ENCODE data around the gene TMEM108.

Gene TMEM108

GRCh38 chr3:133077688-133078087 is 39.5 kb downstream of the TMEM108 start:
- no peak overlapping the region for H3K4me3 ChIP-seq (ENCODE audit: insufficient read depth, low read depth, low read length)
- H3K4me1 ChIP-seq (ENCODE audit: control insufficient read depth, insufficient read depth, low read length), result no peaks in the 10 kb centered on the region
- no peaks in the 10 kb centered on the region for H3K27me3 ChIP-seq (ENCODE audit: control insufficient read depth, insufficient read depth, low read length, poor library complexity, severe bottlenecking)
- H3K36me3 ChIP-seq (ENCODE audit: control insufficient read depth, insufficient read depth, low read length), result peaks cover 6% of the 10 kb centered on the region
- no peaks in the 10 kb centered on the region for H3K9me3 ChIP-seq (ENCODE audit: control insufficient read depth, low read length)
- 80 to 83% methylated on average over 3 of the region's 3 CpGs for WGBS, 2 experiments
- no peak overlapping the region for H3K27ac ChIP-seq (ENCODE audit: insufficient read depth, low read depth, low read length, poor library complexity, severe bottlenecking)

- Histone ChIP-seq H3K27ac (ENCODE audit: insufficient read depth, low read depth, low read length, poor library complexity, severe bottlenecking) (no peak overlapping the region), H3K4me1 (ENCODE audit: control insufficient read depth, insufficient read depth, low read length) (no peaks in the 10 kb centered on the region), H3K4me3 (ENCODE audit: insufficient read depth, low read depth, low read length) (no peak overlapping the region), H3K36me3 (ENCODE audit: control insufficient read depth, insufficient read depth, low read length) (peaks cover 6% of the 10 kb centered on the region), H3K9me3 (ENCODE audit: control insufficient read depth, low read length) (no peaks in the 10 kb centered on the region), H3K27me3 (ENCODE audit: control insufficient read depth, insufficient read depth, low read length, poor library complexity, severe bottlenecking) (no peaks in the 10 kb centered on the region)
- WGBS, 2 experiments, result 66 to 69% methylated on average over 3 of the region's 3 CpGs
Measured at GRCh38 chr3:133079621-133080020, 41.4 kb downstream of the TMEM108 start.

- 91 to 92% methylated on average over 7 of the region's 7 CpGs for WGBS, 2 experiments
- no peaks in the 10 kb centered on the region for H3K4me1 ChIP-seq (ENCODE audit: control insufficient read depth, insufficient read depth, low read length)
- no peak overlapping the region for H3K4me3 ChIP-seq (ENCODE audit: insufficient read depth, low read depth, low read length)
- no peaks in the 10 kb centered on the region for H3K9me3 ChIP-seq (ENCODE audit: control insufficient read depth, low read length)
- H3K27me3 ChIP-seq (ENCODE audit: control insufficient read depth, insufficient read depth, low read length, poor library complexity, severe bottlenecking), result no peaks in the 10 kb centered on the region
- H3K36me3 ChIP-seq (ENCODE audit: control insufficient read depth, insufficient read depth, low read length), result peaks cover 6% of the 10 kb centered on the region
- H3K27ac ChIP-seq (ENCODE audit: insufficient read depth, low read depth, low read length, poor library complexity, severe bottlenecking), result no peak overlapping the region
Measured at GRCh38 chr3:133081016-133081415, 42.8 kb downstream of the TMEM108 start.

GRCh38 chr3:133083395-133083794 is 45.2 kb downstream of the TMEM108 start:
- H3K4me3 ChIP-seq (ENCODE audit: insufficient read depth, low read depth, low read length), result no peak overlapping the region
- H3K9me3 ChIP-seq (ENCODE audit: control insufficient read depth, low read length), result no peaks in the 10 kb centered on the region
- WGBS, 2 experiments, result 80 to 82% methylated on average over 1 of the region's 1 CpG
- no peak overlapping the region for H3K27ac ChIP-seq (ENCODE audit: insufficient read depth, low read depth, low read length, poor library complexity, severe bottlenecking)
- no peaks in the 10 kb centered on the region for H3K4me1 ChIP-seq (ENCODE audit: control insufficient read depth, insufficient read depth, low read length)
- H3K27me3 ChIP-seq (ENCODE audit: control insufficient read depth, insufficient read depth, low read length, poor library complexity, severe bottlenecking), result no peaks in the 10 kb centered on the region
- peaks cover 6% of the 10 kb centered on the region for H3K36me3 ChIP-seq (ENCODE audit: control insufficient read depth, insufficient read depth, low read length)

- no peaks in the 10 kb centered on the region for H3K4me1 ChIP-seq (ENCODE audit: control insufficient read depth, insufficient read depth, low read length)
- H3K27ac ChIP-seq (ENCODE audit: insufficient read depth, low read depth, low read length, poor library complexity, severe bottlenecking), result no peak overlapping the region
- H3K9me3 ChIP-seq (ENCODE audit: control insufficient read depth, low read length), result no peaks in the 10 kb centered on the region
- H3K27me3 ChIP-seq (ENCODE audit: control insufficient read depth, insufficient read depth, low read length, poor library complexity, severe bottlenecking), result no peaks in the 10 kb centered on the region
- WGBS, 2 experiments, result 84 to 92% methylated on average over 2 of the region's 2 CpGs
- no peak overlapping the region for H3K4me3 ChIP-seq (ENCODE audit: insufficient read depth, low read depth, low read length)
- H3K36me3 ChIP-seq (ENCODE audit: control insufficient read depth, insufficient read depth, low read length), result no peaks in the 10 kb centered on the region
Measured at GRCh38 chr3:133089906-133090485, 51.8 kb downstream of the TMEM108 start.

GRCh38 chr3:133092681-133093080 is 54.5 kb downstream of the TMEM108 start:
- Histone ChIP-seq H3K9me3 (ENCODE audit: control insufficient read depth, low read length) (no peaks in the 10 kb centered on the region), H3K27me3 (ENCODE audit: control insufficient read depth, insufficient read depth, low read length, poor library complexity, severe bottlenecking) (no peaks in the 10 kb centered on the region), H3K4me1 (ENCODE audit: control insufficient read depth, insufficient read depth, low read length) (no peaks in the 10 kb centered on the region), H3K27ac (ENCODE audit: insufficient read depth, low read depth, low read length, poor library complexity, severe bottlenecking) (no peak overlapping the region), H3K4me3 (ENCODE audit: insufficient read depth, low read depth, low read length) (no peak overlapping the region), H3K36me3 (ENCODE audit: control insufficient read depth, insufficient read depth, low read length) (no peaks in the 10 kb centered on the region)
- WGBS, 2 experiments, result 81 to 84% methylated on average over 1 of the region's 2 CpGs

GRCh38 chr3:133093366-133093765 is 55.2 kb downstream of the TMEM108 start:
- Histone ChIP-seq H3K36me3 (ENCODE audit: control insufficient read depth, insufficient read depth, low read length) (no peaks in the 10 kb centered on the region), H3K4me1 (ENCODE audit: control insufficient read depth, insufficient read depth, low read length) (no peaks in the 10 kb centered on the region), H3K27me3 (ENCODE audit: control insufficient read depth, insufficient read depth, low read length, poor library complexity, severe bottlenecking) (no peaks in the 10 kb centered on the region), H3K9me3 (ENCODE audit: control insufficient read depth, low read length) (no peaks in the 10 kb centered on the region), H3K4me3 (ENCODE audit: insufficient read depth, low read depth, low read length) (no peak overlapping the region), H3K27ac (ENCODE audit: insufficient read depth, low read depth, low read length, poor library complexity, severe bottlenecking) (no peak overlapping the region)
- 89% methylated on average over 1 of the region's 1 CpG; no CpG with 5 or more reads in 1 of the 2 experiments for WGBS, 2 experiments

- no peaks in the 10 kb centered on the region for H3K9me3 ChIP-seq (ENCODE audit: control insufficient read depth, low read length)
- no peak overlapping the region for H3K27ac ChIP-seq (ENCODE audit: insufficient read depth, low read depth, low read length, poor library complexity, severe bottlenecking)
- H3K4me1 ChIP-seq (ENCODE audit: control insufficient read depth, insufficient read depth, low read length), result no peaks in the 10 kb centered on the region
- WGBS, 2 experiments, result 89 to 100% methylated on average over 1 to 3 of the region's 3 CpGs
- H3K27me3 ChIP-seq (ENCODE audit: control insufficient read depth, insufficient read depth, low read length, poor library complexity, severe bottlenecking), result no peaks in the 10 kb centered on the region
- H3K36me3 ChIP-seq (ENCODE audit: control insufficient read depth, insufficient read depth, low read length), result no peaks in the 10 kb centered on the region
- no peak overlapping the region for H3K4me3 ChIP-seq (ENCODE audit: insufficient read depth, low read depth, low read length)
Measured at GRCh38 chr3:133096900-133097613, 58.9 kb downstream of the TMEM108 start.

GRCh38 chr3:133103706-133104105 is 65.5 kb downstream of the TMEM108 start:
- Histone ChIP-seq H3K9me3 (ENCODE audit: control insufficient read depth, low read length) (no peaks in the 10 kb centered on the region), H3K4me3 (ENCODE audit: insufficient read depth, low read depth, low read length) (no peak overlapping the region), H3K36me3 (ENCODE audit: control insufficient read depth, insufficient read depth, low read length) (no peaks in the 10 kb centered on the region), H3K27me3 (ENCODE audit: control insufficient read depth, insufficient read depth, low read length, poor library complexity, severe bottlenecking) (no peaks in the 10 kb centered on the region), H3K4me1 (ENCODE audit: control insufficient read depth, insufficient read depth, low read length) (no peaks in the 10 kb centered on the region), H3K27ac (ENCODE audit: insufficient read depth, low read depth, low read length, poor library complexity, severe bottlenecking) (no peak overlapping the region)

- no CpG with 5 or more reads among the region's 1 CpG for WGBS, 2 experiments
- Histone ChIP-seq H3K9me3 (ENCODE audit: control insufficient read depth, low read length) (no peaks in the 10 kb centered on the region), H3K4me3 (ENCODE audit: insufficient read depth, low read depth, low read length) (no peak overlapping the region), H3K27ac (ENCODE audit: insufficient read depth, low read depth, low read length, poor library complexity, severe bottlenecking) (no peak overlapping the region), H3K27me3 (ENCODE audit: control insufficient read depth, insufficient read depth, low read length, poor library complexity, severe bottlenecking) (no peaks in the 10 kb centered on the region), H3K4me1 (ENCODE audit: control insufficient read depth, insufficient read depth, low read length) (no peaks in the 10 kb centered on the region), H3K36me3 (ENCODE audit: control insufficient read depth, insufficient read depth, low read length) (no peaks in the 10 kb centered on the region)
Measured at GRCh38 chr3:133106169-133106568, 68.0 kb downstream of the TMEM108 start.

Data from ectodermal cell (in vitro differentiated cells).